A673 (cell line): ENCODE results near the gene CCND2. TPM values are rescaled to one million over a fixed set of nuclear protein-coding genes. Genes with fewer than 3 reads are reported as not detected.

ENCODE experiments used
- BruUV-seq: library from RNA; stranded (reverse); fragments of 400-500 nt; replicated peaks from 2 replicates; lab custom pipeline; 2021; lab: Mats Ljungman, UMichigan
- CTCF ChIA-PET: fragments of 300-600 bp; sonication (Branson Sonifier 250); formaldehyde crosslinking; loops from one replicate; lab custom pipeline; 2022; ENCODE audit warnings: antibody characterized with exemption; lab: Charles Lee
- POLR2A ChIA-PET: fragments of 300-600 bp; sonication (Branson Sonifier 250); formaldehyde crosslinking; loops from one replicate; lab custom pipeline; 2022; ENCODE audit warnings: antibody characterized with exemption; ENCODE audit not compliant: low non-redundant PET; lab: Charles Lee
- DNase-seq: peaks from one replicate; pipeline ENCODE4 v3.0.0-alpha.2; 2015; ENCODE audit warnings: low spot score
- H3K27ac ChIP-seq: fragments of 200-600 bp; sonication (generic); 2 replicates; pipeline ENCODE4 v1.5.1; 2016; ENCODE audit warnings: mixed run types, low read depth, mild to moderate bottlenecking, mixed read lengths, antibody characterized with exemption, low read length; ENCODE audit not compliant: poor library complexity, severe bottlenecking
- H3K27me3 ChIP-seq: fragments of 200-600 bp; sonication (generic); replicated peaks from 2 replicates; pipeline ENCODE4 v1.6.1; 2017; ENCODE audit warnings: mixed run types, low read depth, mild to moderate bottlenecking, mixed read lengths, antibody characterized with exemption, low read length; ENCODE audit not compliant: insufficient read depth, poor library complexity
- H3K36me3 ChIP-seq: fragments of 200-600 bp; sonication (generic); 2 replicates; pipeline ENCODE4 v1.6.1; 2016; ENCODE audit warnings: mixed run types, mild to moderate bottlenecking, mixed read lengths, antibody characterized with exemption, low read length; ENCODE audit not compliant: insufficient read depth, poor library complexity, severe bottlenecking
- H3K4me1 ChIP-seq: fragments of 200-600 bp; sonication (generic); 2 replicates; pipeline ENCODE4 v1.6.1; 2017; ENCODE audit warnings: mixed run types, mild to moderate bottlenecking, mixed read lengths, antibody characterized with exemption, low read length; ENCODE audit not compliant: insufficient read depth, poor library complexity, severe bottlenecking
- H3K4me3 ChIP-seq: fragments of 200-600 bp; sonication (generic); 2 replicates; pipeline ENCODE4 v1.5.1; 2016; ENCODE audit warnings: low read depth, mixed run types, mild to moderate bottlenecking, mixed read lengths, low read length; ENCODE audit not compliant: poor library complexity, severe bottlenecking
- H3K9me3 ChIP-seq: fragments of 200-600 bp; sonication (generic); 2 replicates; pipeline ENCODE4 v1.6.1; 2016; ENCODE audit warnings: mixed run types, low read depth, mild to moderate bottlenecking, mixed read lengths, antibody characterized with exemption, low read length; ENCODE audit not compliant: poor library complexity, severe bottlenecking
- EZH2 ChIP-seq: fragments of 200-600 bp; sonication (generic); IDR thresholded peaks from 2 replicates; pipeline ENCODE4 v1.6.1; 2017; ENCODE audit warnings: borderline replicate concordance, low read depth, mild to moderate bottlenecking, mixed read lengths, antibody characterized with exemption, low read length; ENCODE audit not compliant: poor library complexity, severe bottlenecking
- intact Hi-C: fragments of 100-400 bp; cut with micrococcal nuclease; formaldehyde crosslinking; loops from one replicate; pipeline ENCODE4 v1.10.0; 2022; ENCODE audit not compliant: unreplicated experiment
- total RNA-seq: library from RNA; stranded (reverse); gene quantifications from 2 replicates; pipeline ENCODE4 v1.2.3, GENCODE V29; 2021
- TF ChIP-seq, protein P1 (sequence below): fragments of 300-800, 200-600 bp; sonication (generic); conservative IDR thresholded peaks from 2 replicates; pipeline ENCODE4 v1.5.1; 2017; ENCODE audit warnings: low read depth, mild to moderate bottlenecking, antibody characterized with exemption, low read length, moderate library complexity, mixed read lengths

Gene CCND2
- total RNA-seq, 1 experiment from 2014 or later: 2.6 TPM

DNA sequence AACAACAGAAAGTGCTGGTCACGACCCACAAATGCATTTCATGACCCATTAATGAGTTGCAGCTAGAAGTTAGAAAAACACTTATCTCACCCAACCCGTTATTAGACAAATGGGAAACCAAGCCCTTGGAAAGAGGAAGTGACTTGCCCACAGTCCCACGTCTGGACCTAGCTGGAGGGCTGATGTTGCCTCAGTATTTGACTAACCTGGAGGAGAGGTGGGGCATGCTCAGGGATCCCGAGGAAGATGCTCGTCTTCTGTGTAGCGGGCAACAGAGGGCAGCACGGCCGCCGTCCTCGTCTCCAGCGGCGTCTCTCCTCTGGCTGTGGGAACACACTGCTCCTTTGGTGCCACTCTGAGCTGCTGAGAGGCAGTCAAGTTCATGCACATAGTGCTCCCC lies 12.7 kb downstream of the CCND2 start:
- Histone ChIP-seq H3K4me3 (no peak overlapping the region), H3K9me3 (no peaks in the 10 kb centered on the region), H3K4me1 (no peaks in the 10 kb centered on the region), H3K36me3 (no peaks in the 10 kb centered on the region), H3K27ac (no peak overlapping the region), H3K27me3 (no peaks in the 10 kb centered on the region)
- no peak for TF ChIP-seq EZH2
- TF ChIP-seq, protein P1, sequence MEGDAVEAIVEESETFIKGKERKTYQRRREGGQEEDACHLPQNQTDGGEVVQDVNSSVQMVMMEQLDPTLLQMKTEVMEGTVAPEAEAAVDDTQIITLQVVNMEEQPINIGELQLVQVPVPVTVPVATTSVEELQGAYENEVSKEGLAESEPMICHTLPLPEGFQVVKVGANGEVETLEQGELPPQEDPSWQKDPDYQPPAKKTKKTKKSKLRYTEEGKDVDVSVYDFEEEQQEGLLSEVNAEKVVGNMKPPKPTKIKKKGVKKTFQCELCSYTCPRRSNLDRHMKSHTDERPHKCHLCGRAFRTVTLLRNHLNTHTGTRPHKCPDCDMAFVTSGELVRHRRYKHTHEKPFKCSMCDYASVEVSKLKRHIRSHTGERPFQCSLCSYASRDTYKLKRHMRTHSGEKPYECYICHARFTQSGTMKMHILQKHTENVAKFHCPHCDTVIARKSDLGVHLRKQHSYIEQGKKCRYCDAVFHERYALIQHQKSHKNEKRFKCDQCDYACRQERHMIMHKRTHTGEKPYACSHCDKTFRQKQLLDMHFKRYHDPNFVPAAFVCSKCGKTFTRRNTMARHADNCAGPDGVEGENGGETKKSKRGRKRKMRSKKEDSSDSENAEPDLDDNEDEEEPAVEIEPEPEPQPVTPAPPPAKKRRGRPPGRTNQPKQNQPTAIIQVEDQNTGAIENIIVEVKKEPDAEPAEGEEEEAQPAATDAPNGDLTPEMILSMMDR: no peak
- POLR2A ChIA-PET: no interaction called here
- no TSS peak for BruUV-seq
- CTCF ChIA-PET: no interaction called here
- no peak for DNase-seq
- intact Hi-C loops: no loop called here

GRCh38 chr12:4286771-4287317 lies 13.3 kb downstream of the CCND2 start:
- POLR2A ChIA-PET: no interaction called here
- BruUV-seq: no TSS peak
- DNase-seq: no peak
- Histone ChIP-seq H3K4me3 (no peak overlapping the region), H3K4me1 (no peaks in the 10 kb centered on the region), H3K27me3 (no peaks in the 10 kb centered on the region), H3K9me3 (no peaks in the 10 kb centered on the region), H3K27ac (no peak overlapping the region), H3K36me3 (no peaks in the 10 kb centered on the region)
- CTCF ChIA-PET: no interaction called here
- intact Hi-C loops: no loop called here
- no peak for TF ChIP-seq EZH2
- TF ChIP-seq, protein P1: no peak

GRCh38 chr12:4287325-4288211 lies 14.0 kb downstream of the CCND2 start:
- TF ChIP-seq, protein P1: no peak
- TF ChIP-seq EZH2: no peak
- Histone ChIP-seq H3K4me1 (no peaks in the 10 kb centered on the region), H3K9me3 (no peaks in the 10 kb centered on the region), H3K27ac (no peak overlapping the region), H3K4me3 (no peak overlapping the region), H3K27me3 (no peaks in the 10 kb centered on the region), H3K36me3 (no peaks in the 10 kb centered on the region)
- DNase-seq: no peak
- intact Hi-C loops: no loop called here
- no TSS peak for BruUV-seq
- CTCF ChIA-PET: no interaction called here
- POLR2A ChIA-PET: no interaction called here
